NCI-H2029 (cell line): Measurements from ENCODE around the gene SLC66A2.

Source experiments
- DNase-seq: peaks from one replicate; lab custom pipeline; 2025; lab: John Stamatoyannopoulos, UW

SLC66A2 gene

DNA sequence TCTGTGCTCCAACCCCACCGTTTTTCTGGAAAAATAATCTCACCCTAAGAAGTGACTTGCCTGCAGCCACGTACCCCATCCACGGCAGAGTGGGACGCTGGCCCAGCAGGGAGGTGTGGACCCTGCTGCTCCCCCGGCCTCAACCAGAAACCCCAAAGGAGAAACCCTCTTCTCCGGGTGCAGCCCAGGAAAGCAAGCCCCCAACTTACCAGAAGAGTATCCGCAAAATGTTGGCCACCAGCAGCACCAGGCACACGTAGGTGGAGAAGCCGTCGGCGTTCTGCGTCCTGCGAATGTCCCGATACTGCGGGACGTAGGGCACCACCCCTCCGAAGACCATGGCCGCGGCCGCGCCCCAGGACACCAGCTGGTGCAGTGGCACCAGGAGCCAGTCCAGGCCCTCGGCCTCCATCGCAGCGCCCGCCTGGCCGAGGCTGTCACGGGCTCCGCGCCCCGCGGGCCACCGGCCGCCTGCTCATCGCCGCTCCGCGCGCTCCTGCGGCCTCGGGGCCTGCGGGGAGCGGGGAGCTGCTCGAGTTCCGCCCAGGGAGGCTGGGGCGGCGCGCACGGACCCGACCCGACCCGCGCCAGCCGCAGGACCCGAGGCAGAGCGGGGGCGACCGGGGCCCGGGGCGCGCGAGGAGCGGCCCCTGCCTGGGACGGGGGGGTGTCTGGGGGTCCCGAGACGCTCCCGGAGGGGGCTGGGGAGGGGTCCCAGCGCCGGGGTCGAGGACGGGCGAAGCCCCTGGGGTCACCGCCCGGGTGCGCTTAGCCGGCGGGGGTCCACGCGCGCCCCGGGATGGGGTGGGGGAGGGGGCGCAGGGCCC is 725 bp downstream of the SLC66A2 start:
- DNase-seq: no peak

DNA sequence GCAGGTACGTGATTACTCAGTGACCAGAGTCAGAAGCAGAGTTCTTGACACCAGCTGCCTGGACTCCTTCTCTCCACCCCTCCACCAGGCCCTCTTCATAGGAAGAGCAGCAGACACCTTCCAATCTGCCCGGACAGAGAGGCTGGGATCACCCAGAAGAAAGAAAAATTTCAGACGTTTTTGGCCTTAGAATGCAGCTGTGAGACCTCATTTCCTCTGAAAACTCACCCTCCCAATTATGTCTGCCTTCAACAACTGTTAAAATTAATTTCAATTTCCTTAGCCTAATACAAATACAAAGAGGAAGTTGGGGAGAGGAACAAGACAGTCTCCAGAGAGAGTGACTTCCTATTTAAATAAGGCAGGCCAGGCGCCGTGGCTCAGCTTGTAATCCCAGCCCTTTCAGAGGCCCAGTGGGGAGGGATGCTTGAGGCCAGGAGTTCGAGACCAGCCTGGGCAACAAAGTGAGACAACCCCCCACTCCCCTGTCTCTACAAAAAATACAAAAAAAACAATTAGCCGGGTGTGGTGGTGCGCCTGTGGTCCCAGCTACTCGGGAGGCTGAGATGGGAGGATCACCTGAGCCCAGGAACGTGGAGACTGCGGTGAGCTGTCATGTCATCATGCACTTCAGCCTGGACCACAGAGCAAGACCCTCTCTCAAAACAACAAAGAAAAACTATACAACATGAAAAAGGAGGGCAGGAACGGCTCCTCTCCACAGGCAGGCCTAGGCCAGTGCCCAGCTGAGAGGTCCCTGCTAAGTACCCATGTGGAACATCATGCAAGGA is 1.6 kb downstream of the SLC66A2 start:
- no peak for DNase-seq

DNA sequence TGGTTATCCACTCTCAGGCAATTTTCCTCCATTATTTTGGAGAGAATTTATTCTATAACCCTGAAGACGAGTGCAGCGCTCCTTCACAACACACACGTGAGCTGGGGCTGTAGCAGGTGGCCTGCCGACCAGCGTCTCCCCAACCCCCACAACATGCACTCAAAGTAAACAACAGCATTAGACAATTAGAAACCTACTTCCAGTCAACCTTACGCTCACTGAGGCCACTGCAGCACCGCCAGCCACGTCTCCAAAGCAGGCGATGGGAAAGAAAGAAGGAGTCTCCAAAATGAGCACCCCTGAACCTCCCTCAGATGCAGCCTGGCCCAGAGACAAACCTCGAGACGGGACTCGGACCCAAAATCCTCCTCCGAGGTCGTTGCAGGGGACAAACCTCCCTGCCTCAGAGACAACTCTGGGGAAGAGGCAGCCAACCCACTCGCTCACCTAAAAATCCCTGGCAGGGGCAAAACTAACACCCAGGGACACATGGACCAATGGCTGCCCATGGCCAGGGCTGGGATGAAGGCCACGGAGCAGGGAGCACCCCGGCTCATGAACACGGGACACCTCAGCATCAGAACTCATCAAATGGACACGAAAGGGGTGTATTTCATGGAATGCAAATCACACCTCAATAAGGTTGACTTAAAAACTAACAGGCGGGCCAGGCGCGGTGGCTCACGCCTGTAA is 2.6 kb downstream of the SLC66A2 start:
- DNase-seq: no peak

DNA sequence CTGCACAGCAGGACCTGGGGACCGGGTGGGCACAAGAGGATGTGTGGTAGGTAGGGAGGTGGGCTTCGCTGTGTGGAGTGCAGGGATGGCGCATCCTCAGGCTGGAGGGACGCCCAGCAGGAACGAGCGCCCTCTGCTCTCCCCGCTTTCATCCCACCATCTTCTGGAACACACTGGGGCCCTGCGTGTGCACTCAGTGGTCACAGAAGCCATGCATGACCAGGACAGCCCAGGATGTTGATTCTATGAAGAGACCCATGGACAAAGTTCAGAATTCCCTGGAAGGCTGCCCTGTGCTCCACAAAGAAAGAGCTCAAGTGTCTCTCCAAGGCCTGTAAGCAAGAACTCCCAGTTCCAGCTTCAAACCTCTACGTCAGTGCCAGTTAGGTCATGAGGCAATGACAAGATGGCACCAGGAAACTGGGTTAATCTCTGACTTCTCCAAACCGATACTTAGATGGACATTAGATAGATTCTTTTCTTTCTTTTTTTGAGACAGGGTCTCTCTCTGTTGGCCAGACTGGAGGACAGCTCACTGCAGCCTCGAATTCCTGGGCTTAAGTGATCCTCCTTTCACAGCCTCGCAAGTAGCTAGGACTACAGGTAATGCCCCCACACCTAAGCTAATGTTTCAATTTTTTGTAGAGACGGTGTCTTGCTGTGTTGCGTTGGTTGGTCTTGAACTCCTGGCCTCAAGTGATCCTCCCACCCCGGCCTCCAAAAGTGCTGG is 3.4 kb downstream of the SLC66A2 start:
- no peak for DNase-seq

DNA sequence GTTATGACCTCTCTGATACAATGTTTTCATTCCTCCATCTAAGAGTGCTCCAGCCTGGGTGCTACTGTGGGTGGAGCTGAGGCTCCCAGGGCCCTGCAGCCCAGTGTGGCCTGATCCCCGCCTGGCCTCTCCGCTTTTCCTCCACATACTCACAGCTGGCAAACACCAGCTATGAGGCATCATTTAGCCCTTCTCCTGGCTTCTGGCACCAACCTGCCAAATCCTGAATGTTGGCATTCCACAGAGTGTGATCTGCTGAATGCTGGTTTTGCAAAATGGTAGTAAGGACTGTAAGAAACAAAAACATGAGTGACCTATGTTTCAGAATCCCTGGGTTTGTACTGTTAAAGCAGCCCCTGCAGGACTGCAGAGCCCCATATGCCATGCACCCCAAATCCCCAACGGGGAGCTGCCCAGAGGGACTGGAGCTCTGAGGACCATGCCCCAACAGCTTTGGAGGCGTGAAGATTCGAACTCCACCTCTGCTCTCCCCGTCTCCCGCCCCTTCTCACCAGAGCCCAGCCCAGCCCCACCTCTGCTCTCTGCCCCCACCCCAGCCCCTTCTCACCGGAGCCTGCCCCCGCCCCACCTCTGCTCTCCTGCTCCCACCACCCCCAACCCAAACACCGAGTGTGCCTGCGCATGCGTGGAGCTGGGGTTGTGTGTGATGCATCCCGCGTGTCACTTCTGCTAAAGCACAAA is 4.2 kb downstream of the SLC66A2 start:
- DNase-seq: no peak

DNA sequence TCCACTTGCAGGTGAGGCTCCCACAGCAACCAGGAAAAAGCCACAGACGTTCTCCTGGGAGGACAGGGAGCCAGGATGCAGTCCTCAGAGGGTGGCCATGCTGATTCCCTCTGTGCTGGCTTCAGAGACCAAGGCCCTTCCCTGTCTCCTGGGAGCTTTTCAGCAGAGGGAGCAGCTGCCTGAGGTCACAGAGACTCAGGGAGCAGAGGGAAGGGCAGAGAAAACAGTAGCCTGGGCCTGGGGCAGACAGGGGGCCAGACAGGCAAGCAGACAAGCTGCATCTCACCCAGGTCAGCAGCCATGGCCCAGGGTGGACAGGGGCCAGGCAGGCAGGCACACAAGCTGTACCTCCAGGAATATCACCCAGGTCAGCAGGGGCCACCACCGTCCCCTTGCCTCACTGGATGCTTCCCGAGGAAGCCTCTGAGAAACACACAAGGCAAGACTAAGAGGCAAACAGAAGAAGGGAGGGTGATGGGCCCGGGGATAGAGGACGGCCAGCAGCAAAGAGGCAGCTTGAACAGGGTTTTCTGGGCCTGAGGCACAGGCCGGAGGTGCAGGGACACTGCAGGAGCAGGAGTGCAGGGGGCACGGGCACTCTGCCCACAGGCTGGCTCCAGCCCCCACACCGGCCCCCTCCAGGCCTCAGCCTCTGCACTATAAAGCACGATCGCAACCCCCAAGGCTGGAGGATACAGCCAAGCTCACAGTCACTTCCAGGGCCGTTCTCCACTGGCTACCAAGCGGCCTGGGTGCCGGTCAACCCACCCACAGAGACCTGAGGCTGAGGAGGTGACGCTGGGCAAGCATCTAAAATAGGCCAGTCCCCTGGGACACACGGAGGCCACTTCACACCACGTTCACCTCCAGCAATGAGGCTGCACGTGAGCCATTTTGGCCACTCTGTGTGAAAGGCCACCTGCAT is 6.1 kb downstream of the SLC66A2 start:
- DNase-seq: no peak

DNA sequence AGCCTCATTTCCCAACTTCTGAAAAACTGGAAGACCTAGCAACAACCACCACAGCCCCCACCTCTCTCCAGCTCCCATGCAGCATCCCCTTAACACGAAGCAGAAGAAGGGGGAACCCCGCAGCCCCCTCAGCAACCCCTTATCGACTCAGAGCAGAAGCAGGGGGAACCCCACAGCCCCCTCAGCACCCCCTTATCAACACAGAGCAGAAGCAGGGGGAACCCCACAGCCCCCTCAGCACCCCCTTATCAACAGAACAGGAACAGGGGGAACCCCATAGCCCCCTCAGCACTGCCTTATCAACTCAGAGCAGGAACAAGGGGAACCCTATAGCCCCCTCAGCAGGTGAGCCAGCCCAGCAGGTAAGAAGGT is 6.7 kb downstream of the SLC66A2 start:
- no peak for DNase-seq

DNA sequence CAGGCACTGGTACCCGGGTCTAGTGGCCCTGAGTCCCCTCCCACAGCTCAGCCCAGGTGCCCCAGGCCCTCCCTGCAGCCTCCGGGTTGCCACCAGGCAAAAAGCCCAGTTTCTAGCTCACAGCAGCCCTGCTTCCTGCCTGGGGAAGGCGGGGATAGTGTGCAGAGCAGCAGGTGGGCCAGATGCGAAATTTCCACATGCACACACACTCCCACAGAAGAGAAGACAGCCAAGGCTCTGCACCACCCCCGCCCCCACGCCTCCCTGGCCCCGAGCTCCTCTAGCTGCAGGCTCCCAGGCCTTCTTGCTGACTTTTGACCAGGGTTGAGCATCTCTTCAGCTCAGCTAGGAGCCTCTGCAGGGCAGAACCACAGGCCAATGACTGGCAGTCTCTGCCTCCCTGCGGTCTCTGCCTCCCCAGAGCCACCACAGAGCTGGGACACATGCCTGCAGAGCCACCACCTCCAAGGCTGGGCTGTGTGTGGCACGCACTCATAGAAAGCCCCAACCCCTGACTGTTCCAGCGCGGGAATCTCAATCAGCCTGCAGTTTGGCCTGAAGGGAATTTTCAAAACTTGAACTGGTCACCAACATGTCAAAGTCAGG is 7.2 kb downstream of the SLC66A2 start:
- DNase-seq: no peak

DNA sequence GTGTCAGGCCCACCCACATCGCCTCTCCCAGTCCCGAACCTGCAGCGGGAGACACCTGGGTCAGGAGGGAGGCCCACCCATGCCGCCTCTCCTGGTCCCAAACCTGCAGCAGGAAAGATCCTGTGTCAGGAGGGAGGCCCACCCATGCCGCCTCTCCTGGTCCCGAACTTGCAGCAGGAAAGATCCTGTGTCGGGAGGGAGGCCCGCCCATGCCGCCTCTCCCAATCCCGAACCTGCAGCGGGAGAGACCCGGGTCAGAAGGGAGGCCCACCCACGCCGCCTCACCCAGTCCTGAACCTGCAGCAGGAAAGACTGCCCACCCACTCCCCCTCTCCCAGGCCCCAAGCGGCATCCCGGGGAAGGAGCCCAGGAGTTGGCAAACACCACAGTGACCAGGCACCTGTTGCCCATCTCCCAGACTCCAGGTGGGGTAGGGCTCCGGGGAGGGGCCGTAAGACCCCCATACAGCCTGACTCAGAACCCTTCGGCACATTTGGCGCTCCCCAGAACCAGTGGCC is 7.8 kb downstream of the SLC66A2 start:
- no peak for DNase-seq

DNA sequence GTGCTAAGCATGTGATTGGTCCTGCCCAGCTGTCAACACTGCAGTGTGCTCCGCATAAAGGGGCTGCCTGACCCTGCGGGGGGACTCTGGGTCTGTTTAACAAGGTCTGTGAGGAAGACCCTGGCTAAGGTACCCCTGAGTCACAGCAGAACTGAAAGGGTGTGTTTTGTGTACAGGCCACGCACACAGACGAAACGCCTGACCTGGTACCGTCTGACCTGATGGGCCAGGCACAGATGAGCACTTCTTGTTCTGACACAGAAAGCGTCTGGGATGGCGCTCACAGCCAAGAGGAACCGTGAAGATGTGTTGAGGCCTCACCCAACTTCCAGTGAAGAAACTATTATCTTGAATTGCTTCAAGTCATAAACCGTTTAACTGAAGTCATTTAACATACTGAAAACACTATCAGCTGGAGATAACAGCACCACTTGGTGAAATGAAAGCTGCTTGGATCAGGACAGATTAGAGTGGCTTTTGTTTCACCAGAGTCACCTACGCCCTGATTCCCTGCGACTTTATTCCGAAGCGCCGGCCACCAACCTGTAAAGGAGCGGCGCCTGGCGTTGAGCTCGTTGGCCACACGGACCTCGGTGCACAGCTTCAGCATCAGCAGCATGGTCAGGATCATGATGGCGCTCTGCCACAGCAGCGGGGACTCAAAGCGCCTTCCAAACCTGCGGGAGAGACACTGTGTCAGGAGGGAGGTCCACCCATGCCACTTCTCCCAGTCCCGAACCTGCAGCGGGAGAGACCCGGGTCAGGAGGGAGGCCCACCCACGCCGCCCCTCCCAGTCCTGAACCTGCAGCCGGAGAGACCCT is 8.5 kb downstream of the SLC66A2 start:
- DNase-seq: no peak

DNA sequence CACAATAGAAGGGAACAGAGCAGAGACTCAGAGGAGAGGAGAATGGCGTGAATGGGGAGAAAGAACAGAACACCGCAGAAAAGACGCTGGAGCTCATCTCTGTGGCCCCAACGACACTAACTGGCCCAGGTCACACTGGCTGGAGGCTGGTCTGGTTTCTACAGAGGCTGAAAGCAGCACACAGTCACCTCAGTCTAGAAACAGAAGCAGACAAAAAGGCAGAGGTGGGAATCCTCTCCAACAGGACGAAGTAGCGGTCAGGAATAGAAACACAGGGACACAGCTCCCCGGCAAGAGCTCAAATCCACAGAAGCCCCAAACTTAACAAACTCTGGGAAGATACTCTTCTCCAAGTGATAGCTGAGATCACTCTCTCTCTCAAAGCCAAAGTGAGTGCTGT is 9.2 kb downstream of the SLC66A2 start:
- DNase-seq: no peak

DNA sequence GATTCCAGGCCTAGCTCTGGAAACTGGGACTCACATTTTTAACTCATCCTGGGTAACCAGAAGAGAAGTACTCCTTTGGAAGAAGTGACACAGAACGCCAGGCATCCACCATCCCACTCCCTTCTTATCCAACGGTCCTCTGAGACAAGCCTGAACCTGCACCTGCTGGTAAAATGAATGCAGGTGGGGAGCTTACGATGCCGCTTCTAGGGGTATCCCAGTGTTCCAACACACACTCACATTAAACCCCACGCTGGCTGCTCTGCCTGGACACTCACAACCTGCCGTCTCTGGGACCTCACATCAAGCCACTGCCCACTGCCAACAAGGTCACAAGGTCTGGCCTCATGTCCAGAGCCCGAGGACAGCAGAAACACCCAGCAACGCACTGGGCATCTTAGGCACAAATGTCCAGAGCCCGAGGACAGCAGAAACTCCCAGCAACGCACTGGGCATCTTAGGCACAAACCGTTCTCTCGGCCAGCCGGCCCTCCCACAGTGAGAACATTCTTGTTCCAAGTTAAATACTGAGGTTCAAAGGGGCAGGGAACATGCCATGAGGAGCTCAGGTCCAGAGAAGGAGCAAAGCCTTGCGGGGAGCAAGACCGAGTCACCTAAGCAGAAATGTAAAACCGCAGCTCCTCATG is 9.9 kb downstream of the SLC66A2 start:
- no peak for DNase-seq

DNA sequence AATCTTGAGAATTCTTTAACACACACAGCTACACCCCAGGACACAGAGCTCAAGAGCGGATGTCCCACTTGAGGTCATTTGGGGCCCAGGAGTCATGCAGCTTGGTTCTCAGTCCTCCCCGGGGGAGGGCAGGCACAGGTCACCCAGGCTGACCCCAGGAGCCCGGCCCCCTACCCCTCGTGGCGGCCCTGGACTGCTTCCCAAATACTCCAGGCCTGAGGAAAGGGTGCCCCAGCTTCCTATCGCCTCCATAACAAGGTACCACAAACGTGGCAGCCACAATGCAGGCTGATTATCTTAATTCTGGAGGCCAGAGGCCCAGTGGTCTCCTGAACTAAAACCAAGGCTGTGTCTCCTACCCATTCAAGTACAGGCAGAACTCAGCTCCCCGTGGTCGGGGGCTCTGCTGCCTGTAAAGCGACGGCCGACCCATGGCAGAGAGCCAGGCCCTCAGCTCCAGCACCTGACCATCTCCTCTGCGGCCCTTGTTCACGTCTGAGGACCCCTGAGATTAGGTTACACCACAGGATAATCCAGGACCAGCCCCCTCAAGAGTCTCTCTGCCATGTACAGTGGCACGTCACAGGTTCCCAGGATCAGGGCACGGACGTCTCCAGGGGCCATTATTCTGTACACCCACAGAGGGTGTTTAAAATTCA is 10.5 kb downstream of the SLC66A2 start:
- no peak for DNase-seq

DNA sequence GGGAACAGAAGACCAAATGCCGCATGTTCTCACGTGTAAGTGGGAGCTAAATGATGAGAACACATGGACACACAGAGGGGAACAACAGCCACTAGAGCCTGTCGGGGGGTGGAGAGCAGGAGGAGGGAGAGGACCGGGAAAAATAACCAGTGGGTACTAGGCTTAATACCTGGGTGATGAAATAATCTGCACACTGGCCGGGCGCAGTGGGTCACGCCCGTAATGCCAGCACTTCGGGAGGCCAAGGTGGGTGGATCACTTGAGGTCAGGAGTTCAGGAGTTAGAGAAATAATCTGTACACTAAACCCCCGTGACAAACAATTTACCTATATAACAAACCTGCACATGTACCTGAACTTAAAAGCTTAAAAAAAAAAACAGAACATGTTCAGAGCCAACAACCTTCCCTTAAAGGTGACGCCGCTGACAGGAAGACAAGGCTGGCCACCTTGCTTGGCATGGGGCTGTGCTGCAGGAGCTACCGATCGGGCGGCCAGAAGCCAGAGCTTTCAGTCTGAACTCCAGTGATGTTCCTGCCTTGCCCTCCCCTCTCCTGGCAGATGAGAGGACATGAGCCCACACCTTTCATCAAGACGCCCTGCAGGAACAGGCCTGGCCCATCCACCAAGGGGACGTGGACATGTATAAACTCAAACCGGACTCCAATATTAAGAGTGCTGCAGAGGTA is 11.2 kb downstream of the SLC66A2 start:
- no peak for DNase-seq

DNA sequence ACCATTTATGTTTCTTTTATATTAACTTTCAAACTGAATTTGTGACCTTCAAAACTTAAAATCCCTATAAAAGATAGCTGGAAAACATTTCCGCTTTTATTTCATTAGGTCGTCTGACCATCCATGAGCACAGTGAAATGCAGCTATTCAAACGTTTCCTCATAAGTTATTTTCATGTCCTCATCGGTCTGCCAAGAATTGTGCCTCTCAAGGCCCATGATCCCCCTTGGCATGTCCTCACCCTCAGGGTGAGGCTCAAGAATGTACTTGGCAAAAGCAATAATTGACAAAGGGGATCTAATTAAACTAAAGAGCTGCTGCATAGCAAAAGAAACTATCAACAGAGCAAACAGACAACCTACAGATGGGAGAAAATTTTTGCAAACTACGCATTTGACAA is 12.4 kb downstream of the SLC66A2 start:
- no peak for DNase-seq

DNA sequence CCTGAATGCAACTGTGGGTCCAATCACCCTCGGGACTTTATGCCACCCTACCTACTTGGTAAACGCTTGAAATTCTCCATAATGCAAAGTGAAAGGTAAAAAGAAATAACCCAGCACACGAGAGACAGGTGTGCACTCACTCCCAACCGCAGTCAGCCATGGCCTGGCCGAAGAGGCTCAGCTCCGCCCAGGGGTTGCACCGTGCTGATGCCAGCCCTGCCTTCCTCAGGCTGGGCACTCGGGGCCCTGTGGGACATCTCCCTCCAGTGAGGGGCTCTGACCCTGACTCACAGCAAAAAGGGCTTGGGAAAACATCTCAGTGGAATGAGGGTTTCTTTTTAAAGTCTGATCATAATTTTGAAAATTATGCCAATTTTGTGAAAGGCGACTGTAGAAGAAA is 13.3 kb downstream of the SLC66A2 start:
- no peak for DNase-seq
